C4-2B (cell line): ENCODE results near the gene FZD10.

Experiments used
- H3K27ac ChIP-seq: fragments of 450-650 bp; 2 replicates; pipeline ENCODE4 v1.5.1; 2017
- ZFX ChIP-seq: fragments of 450-650 bp; IDR thresholded peaks from 2 replicates; pipeline ENCODE4 v1.6.1; 2017
- TF ChIP-seq, protein P1 (sequence below): fragments of 450-650 bp; conservative IDR thresholded peaks from 2 replicates; pipeline ENCODE4 v1.5.1; 2017; ENCODE audit warnings: mild to moderate bottlenecking

The FZD10 gene

DNA sequence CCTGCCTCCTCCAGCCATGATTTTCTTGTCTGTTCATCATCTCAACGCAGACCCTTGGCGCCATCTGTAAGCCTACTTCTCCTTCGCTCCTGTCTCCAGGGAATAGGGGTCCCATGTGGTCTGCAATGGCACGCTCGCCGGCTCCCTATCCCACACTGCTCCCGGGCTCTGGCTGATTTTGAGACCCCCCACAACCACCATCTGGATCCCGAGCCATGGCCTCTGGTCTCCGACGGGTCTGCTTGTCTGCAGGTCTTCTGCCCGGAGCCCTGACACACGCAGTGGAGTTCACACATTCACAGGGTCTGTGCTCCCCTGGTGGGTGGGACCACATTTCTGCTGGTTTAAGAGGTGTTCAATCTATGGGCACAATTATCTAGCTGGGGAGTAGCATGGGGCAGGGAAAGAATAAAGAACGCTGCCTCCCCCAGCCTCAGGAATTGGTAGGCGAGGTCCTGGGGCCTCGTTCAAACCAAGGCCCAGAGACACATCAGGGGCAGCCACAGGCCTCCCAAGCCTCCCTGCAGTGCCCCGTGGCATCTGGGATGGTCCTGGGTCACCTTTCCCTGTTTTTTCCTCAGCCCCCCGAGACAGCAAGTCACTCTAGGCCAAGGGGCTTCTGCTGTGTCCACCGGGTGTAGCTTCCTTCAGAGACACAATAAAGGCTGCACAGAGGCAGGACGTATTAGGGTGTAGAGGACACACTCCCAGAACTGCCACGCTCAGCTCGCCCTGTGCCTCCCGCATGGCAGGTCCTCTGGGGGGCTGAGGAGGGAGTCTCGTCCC is 21.5 kb downstream of the FZD10 start:
- H3K27ac ChIP-seq = no peak overlapping the region
- TF ChIP-seq, protein P1, sequence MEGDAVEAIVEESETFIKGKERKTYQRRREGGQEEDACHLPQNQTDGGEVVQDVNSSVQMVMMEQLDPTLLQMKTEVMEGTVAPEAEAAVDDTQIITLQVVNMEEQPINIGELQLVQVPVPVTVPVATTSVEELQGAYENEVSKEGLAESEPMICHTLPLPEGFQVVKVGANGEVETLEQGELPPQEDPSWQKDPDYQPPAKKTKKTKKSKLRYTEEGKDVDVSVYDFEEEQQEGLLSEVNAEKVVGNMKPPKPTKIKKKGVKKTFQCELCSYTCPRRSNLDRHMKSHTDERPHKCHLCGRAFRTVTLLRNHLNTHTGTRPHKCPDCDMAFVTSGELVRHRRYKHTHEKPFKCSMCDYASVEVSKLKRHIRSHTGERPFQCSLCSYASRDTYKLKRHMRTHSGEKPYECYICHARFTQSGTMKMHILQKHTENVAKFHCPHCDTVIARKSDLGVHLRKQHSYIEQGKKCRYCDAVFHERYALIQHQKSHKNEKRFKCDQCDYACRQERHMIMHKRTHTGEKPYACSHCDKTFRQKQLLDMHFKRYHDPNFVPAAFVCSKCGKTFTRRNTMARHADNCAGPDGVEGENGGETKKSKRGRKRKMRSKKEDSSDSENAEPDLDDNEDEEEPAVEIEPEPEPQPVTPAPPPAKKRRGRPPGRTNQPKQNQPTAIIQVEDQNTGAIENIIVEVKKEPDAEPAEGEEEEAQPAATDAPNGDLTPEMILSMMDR = no peak
- no peak for TF ChIP-seq ZFX

DNA sequence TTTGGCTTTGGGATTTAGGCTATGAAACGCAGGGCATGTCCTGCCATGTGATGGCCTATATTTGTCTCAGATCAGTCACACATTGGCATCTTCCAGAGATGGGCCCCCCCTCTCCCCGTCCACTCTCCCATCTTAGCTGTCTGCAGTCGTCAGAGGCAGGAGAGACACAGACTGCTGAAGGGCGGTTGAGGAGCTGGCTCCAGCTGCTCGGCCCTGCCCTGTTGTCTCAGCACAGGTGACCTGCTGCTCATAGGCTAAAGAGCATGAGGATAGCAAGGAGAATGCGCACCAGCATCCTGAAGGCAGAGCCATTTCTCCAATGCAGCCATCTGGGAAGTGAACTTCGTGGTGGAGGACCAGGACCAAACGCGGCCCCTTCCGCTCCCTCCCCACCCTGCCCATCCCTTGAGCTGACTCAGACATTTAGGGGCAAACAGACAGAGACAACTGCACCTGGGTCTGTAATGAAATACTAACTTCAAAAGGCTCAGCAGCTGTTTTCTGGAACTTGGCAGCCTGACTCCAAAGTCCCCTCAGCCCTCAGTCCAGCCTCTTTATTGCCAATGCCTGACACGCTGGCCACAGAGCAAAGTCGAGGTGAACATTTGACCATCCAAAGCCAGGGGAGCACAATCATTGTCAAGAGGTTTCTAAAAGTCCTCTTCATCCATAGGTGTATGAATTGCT is 22.3 kb downstream of the FZD10 start:
- no peak overlapping the region for H3K27ac ChIP-seq
- no peak for TF ChIP-seq ZFX
- TF ChIP-seq, protein P1 = no peak

DNA sequence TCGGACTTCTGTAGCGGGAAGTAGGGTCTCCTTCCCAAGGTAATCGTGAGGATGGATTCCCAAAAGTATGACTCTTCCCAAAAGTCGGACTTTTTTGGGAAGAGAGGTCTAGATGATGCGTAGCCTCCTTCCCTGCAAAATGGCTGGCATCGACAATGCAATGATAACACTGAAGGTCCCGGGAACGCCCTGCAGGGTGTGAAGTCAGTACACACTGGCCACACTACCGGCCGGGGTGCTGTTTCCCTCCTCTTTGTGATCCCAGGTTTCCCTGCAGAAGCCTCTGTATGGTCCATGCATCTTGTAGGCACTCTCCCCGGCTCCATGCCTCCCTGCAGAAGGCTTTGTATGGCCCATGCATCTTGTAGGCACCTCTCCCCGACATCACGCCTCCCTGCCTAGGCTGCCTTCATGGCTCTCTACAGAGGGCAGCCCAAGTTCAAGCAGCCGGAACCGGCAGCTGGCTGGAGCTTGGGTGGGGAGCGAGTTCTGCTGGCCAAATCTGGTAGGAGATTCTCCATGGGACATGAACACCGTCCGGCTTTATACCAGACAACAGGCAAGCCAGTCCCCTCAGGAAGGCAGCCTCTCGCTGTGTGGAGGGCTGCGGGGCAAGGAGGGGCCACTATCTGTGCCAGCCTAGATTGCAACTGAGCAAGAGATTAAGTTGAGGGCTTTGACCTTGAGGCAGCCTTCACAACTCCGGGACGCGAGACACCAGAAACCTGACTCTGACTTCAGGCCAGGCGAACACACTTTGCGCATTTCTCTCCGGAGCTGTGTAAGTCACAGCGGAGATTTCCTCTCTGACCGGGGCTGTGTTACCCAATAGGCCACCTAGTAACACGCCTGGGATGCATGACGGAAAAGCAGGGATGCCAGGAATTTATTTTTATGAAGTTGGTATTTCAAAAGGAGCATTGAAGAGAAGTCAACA is 23.5 kb downstream of the FZD10 start:
- H3K27ac ChIP-seq = no peak overlapping the region
- no peak for TF ChIP-seq ZFX
- TF ChIP-seq, protein P1 = no peak

DNA sequence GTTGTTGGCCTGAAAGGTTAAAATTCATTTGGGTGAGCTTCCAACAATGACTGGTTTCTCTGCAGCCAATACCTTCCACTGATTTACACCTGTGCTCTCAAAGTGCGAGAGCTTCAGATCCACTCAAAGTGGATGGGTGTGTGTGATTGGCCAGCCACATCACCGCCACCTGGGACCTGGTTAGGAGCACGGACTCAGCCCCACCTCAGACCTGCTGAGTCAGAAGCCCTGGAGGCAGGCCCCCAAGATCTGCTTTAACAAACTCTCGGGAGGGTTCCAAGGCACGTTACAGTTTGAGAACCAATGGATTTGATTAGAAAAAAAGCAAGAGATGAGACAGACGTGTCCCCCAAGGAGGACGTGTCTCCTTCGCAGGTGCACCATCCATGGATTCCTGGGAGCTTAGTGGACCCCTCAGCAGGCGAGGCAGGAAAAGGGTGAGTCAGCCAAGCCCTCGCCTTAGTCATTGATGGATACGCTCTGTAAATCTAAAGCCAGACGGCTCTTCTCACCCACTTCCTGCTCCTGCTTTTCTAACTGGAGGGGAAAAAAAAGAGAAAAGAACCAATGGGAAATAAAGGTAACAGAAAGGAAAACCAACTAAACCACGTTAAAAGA is 24.5 kb downstream of the FZD10 start:
- no peak overlapping the region for H3K27ac ChIP-seq
- TF ChIP-seq ZFX = no peak
- TF ChIP-seq, protein P1 = no peak

DNA sequence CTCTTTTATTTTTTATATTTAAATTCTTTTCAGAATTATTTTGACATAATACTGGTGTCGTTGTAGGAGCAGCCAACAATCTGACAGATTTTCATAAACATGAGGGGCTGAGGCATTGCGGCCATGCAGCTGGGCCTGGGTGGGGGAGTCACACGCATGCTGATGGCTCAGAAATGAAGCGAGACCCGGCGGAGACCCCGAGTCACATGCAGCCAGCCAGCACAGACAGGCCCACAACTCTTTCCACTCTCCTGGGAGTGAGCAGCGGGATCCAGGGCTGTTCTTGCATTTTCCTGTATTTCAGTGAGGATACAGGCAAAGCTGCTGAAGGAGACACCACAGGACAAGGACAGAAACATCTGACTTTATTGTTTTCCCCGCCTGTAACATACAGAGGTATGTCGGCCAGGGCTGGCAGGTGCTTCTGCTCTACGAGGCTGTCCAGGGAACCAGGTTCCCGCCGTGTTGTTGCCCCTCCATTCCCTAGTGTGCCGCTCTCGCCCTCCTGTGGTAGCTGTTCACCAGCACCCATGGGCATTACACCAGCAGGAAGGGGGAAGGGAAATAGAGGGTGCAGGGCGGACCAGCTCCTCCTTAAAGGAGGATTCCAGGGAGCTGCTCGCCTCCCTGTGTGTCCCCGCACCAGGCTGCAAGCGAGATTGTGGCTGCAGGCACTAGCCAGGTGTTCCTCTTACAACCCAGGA is 30.5 kb downstream of the FZD10 start:
- TF ChIP-seq, protein P1 = peak; percentile 12; the same call in 1 of the 2 replicates
- TF ChIP-seq ZFX = no peak
- no peak overlapping the region for H3K27ac ChIP-seq

DNA sequence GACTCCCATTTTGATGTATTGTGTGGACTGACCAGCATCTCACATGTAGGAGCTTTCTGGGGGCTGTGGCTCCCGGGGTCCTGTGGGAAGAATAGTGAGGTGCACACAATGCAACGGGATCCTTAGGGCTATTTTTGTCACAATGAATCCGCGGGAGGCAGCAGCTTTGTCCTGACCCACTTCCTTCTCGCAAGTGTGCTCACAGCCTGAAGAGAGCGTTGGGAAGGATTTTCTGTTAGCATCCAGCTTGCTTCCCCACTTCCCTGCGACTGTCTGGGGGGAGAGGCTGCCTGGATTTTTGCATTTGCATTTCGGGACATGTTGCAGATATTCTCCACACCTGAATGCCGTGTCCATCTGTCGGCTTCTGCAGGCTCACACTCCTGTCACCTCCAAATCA is 31.9 kb downstream of the FZD10 start:
- no peak overlapping the region for H3K27ac ChIP-seq
- no peak for TF ChIP-seq ZFX
- TF ChIP-seq, protein P1 = no peak
